Neural progenitor cell (in vitro differentiated cells): Measurements from ENCODE around the gene FUT3. TPM values are rescaled to one million over a fixed set of nuclear protein-coding genes. Genes with fewer than 3 reads are reported as not detected.

Experiments used
- DNase-seq: peaks from one replicate; pipeline ENCODE4 v3.0.0-alpha.2; 2016; ENCODE audit warnings: low spot score
- H2AFZ ChIP-seq: fragments of 200-600 bp; sonication (generic); replicated peaks from 2 replicates; pipeline ENCODE4 v1.6.1; 2016; ENCODE audit warnings: antibody characterized with exemption
- H3F3A ChIP-seq: fragments of 200-600 bp; sonication (generic); 2 replicates; pipeline ENCODE4 v1.6.1; 2016; ENCODE audit warnings: antibody characterized with exemption, low read depth
- H3K27ac ChIP-seq: fragments of 200-600 bp; sonication (generic); 2 replicates; pipeline ENCODE4 v1.5.1; 2016; ENCODE audit warnings: mild to moderate bottlenecking
- H3K27me3 ChIP-seq: fragments of 200-600 bp; sonication (generic); 2 replicates; pipeline ENCODE4 v1.6.1; 2016; ENCODE audit warnings: mild to moderate bottlenecking, moderate library complexity
- H3K36me3 ChIP-seq: fragments of 200-600 bp; sonication (generic); 2 replicates; pipeline ENCODE4 v1.5.1; 2016
- H3K4me1 ChIP-seq: fragments of 200-600 bp; sonication (generic); 2 replicates; pipeline ENCODE4 v1.6.1; 2016; ENCODE audit warnings: mixed run types
- H3K4me2 ChIP-seq: fragments of 200-600 bp; sonication (generic); 2 replicates; pipeline ENCODE4 v1.6.1; 2016
- H3K4me3 ChIP-seq: fragments of 200-600 bp; sonication (generic); 2 replicates; pipeline ENCODE4 v1.5.1; 2016
- H3K79me2 ChIP-seq: fragments of 200-600 bp; sonication (generic); 2 replicates; pipeline ENCODE4 v1.6.1; 2016; ENCODE audit warnings: low read depth
- H3K9ac ChIP-seq: fragments of 200-600 bp; sonication (generic); 2 replicates; pipeline ENCODE4 v1.6.1; 2016
- H3K9me3 ChIP-seq: fragments of 200-600 bp; sonication (generic); 2 replicates; pipeline ENCODE4 v1.5.1; 2016; ENCODE audit warnings: low read depth
- H4K20me1 ChIP-seq: fragments of 200-600 bp; sonication (generic); 2 replicates; pipeline ENCODE4 v1.6.1; 2016; ENCODE audit warnings: low read depth
- H3K27ac Mint-ChIP-seq: 3 replicates; pipeline ENCODE4 v1.8.0; 2021; ENCODE audit warnings: mixed read lengths
- H3K27me3 Mint-ChIP-seq: 2 replicates; pipeline ENCODE4 v1.8.0; 2022; ENCODE audit warnings: low read depth, mild to moderate bottlenecking, inconsistent platforms, moderate library complexity, mixed read lengths; ENCODE audit not compliant: insufficient read depth
- H3K36me3 Mint-ChIP-seq: 3 replicates; pipeline ENCODE4 v1.8.0; 2021; ENCODE audit warnings: mixed read lengths
- H3K4me1 Mint-ChIP-seq: 3 replicates; pipeline ENCODE4 v1.8.0; 2021; ENCODE audit warnings: mixed read lengths
- H3K4me3 Mint-ChIP-seq: 3 replicates; pipeline ENCODE4 v1.8.0; 2021; ENCODE audit warnings: mild to moderate bottlenecking, moderate library complexity, mixed read lengths
- H3K9me3 Mint-ChIP-seq: 3 replicates; pipeline ENCODE4 v1.8.0; 2020; ENCODE audit warnings: mixed read lengths
- CTCF ChIP-seq: fragments of 200-600 bp; sonication (generic); IDR thresholded peaks from 2 replicates; pipeline ENCODE4 v1.5.1; 2017; ENCODE audit warnings: antibody characterized with exemption, mild to moderate bottlenecking
- EZH2 ChIP-seq: fragments of 200-600 bp; sonication (generic); IDR thresholded peaks from 2 replicates; pipeline ENCODE4 v1.6.1; 2017; ENCODE audit warnings: antibody characterized with exemption, mild to moderate bottlenecking, moderate library complexity
- EZH2phosphoT487 ChIP-seq: fragments of 200-600 bp; sonication (generic); IDR thresholded peaks from 2 replicates; pipeline ENCODE4 v1.6.1; 2017; ENCODE audit warnings: antibody characterized with exemption
- total RNA-seq: library from RNA; depleted of rRNA; stranded (reverse); fragments of >200 nt; gene quantifications from 2 replicates; pipeline ENCODE4 v1.2.3, GENCODE V29; 2015; ENCODE audit warnings: low replicate concordance

Gene FUT3
- total RNA-seq, 1 donor from 2014 or later: not detected

- Mint-ChIP-seq H3K27me3 (peaks cover 12% of the 10 kb centered on the region), H3K4me3 (no peak overlapping the region), H3K4me1 (peaks cover 20% of the 10 kb centered on the region), H3K9me3 (no peaks in the 10 kb centered on the region), H3K27ac (no peak overlapping the region), H3K36me3 (no peaks in the 10 kb centered on the region)
- no peak for DNase-seq
- Histone ChIP-seq H2AFZ (no peak overlapping the region), H3K9ac (no peak overlapping the region), H4K20me1 (no peaks in the 10 kb centered on the region), H3K9me3 (no peaks in the 10 kb centered on the region), H3K36me3 (no peaks in the 10 kb centered on the region), H3K27ac (no peak overlapping the region), H3K27me3 (peaks cover 20% of the 10 kb centered on the region), H3K4me2 (no peak overlapping the region), H3F3A (peaks cover 19% of the 10 kb centered on the region), H3K4me1 (peaks cover 10% of the 10 kb centered on the region), H3K79me2 (no peaks in the 10 kb centered on the region), H3K4me3 (no peak overlapping the region)
- TF ChIP-seq CTCF: no peak
- no peak for TF ChIP-seq EZH2phosphoT487
- no peak for TF ChIP-seq EZH2
Measured at GRCh38 chr19:5808120-5808816, 43.0 kb downstream of the FUT3 start.

GRCh38 chr19:5806905-5807304 lies 44.3 kb downstream of the FUT3 start:
- peaks cover 29% of the 10 kb centered on the region for H3K4me1 Mint-ChIP-seq
- Histone ChIP-seq H3K9me3 (no peaks in the 10 kb centered on the region), H3F3A (peaks cover 23% of the 10 kb centered on the region), H4K20me1 (no peaks in the 10 kb centered on the region), H3K27me3 (peaks cover 34% of the 10 kb centered on the region), H3K79me2 (no peaks in the 10 kb centered on the region), H3K27ac (no peak overlapping the region), H2AFZ (no peak overlapping the region), H3K4me3 (no peak overlapping the region), H3K9ac (no peak overlapping the region), H3K36me3 (no peaks in the 10 kb centered on the region), H3K4me2 (no peak overlapping the region), H3K4me1 (peaks cover 10% of the 10 kb centered on the region)
- H3K27ac Mint-ChIP-seq: no peak overlapping the region
- H3K36me3 Mint-ChIP-seq: no peaks in the 10 kb centered on the region
- no peaks in the 10 kb centered on the region for H3K9me3 Mint-ChIP-seq
- TF ChIP-seq EZH2: no peak
- peaks cover 13% of the 10 kb centered on the region for H3K27me3 Mint-ChIP-seq
- peak overlapping the region; percentile 46 for H3K4me3 Mint-ChIP-seq
- DNase-seq: no peak

DNA sequence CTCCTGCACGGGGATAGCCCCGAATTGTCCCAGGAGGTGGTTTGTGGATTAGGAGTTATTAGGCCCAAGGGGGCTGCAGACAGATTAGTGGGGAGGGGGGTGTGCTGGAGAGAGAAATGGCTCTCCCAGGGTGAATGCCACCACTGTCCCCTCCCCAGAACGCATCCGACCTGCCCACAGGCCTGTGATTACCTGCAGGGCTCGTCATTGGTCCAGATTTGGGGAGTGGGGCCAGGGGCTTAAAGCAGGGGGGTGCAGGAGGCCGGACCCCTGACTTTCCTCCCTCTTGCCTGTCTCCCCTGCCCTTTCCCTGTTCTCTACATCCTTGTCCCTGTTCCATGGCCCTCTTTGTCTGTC lies 45.1 kb downstream of the FUT3 start:
- Histone ChIP-seq H2AFZ (peak overlapping the region; percentile 41), H3F3A (peaks cover 28% of the 10 kb centered on the region), H3K27me3 (peaks cover 39% of the 10 kb centered on the region), H4K20me1 (no peaks in the 10 kb centered on the region), H3K36me3 (no peaks in the 10 kb centered on the region), H3K27ac (no peak overlapping the region), H3K9ac (no peak overlapping the region), H3K79me2 (no peaks in the 10 kb centered on the region), H3K9me3 (no peaks in the 10 kb centered on the region), H3K4me2 (peak overlapping the region; percentile 75), H3K4me1 (peaks cover 10% of the 10 kb centered on the region), H3K4me3 (peak overlapping the region; percentile 49)
- Mint-ChIP-seq H3K27ac (no peak overlapping the region), H3K36me3 (no peaks in the 10 kb centered on the region), H3K4me3 (peak overlapping the region; percentile 79), H3K27me3 (peaks cover 15% of the 10 kb centered on the region), H3K4me1 (peaks cover 32% of the 10 kb centered on the region), H3K9me3 (no peaks in the 10 kb centered on the region)
- no peak for DNase-seq
- TF ChIP-seq EZH2 (no peak), CTCF (no peak), EZH2phosphoT487 (no peak)

DNA sequence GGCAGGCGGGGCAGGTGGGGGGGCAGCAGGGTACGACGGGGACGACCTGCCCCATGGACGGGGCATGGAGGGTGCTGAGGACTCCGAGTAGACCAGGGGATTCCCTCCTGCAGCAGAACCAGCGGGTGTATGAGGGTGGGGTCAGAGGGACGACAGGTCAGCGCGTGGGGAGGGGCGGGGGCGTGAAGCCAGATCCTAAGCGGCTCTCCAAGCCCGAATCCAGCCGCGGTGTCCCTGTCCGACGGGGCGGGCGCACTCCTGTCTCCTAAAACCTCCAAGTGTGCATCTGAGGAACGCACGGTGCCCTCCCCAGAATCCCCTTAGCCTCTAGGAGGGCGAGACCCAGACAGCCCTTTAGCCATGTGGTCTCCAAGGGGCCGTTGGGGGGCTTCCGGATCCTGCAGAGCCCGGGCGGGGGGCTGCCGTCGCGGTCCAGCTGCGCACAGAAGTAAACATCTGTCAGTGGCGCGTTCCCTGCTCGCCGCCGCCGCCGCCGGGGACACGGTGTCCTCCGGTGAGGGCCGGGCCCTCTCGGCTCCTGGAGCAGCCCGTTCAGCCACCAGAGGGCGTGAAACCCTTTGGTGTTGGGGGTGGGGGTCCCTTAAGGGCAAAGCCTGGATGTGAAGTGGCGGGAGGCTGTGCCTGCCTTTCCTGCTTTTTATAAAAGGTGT lies 45.7 kb downstream of the FUT3 start:
- Histone ChIP-seq H3K27ac (no peak overlapping the region), H3K27me3 (peaks cover 39% of the 10 kb centered on the region), H3K4me2 (peak overlapping the region; percentile 75), H4K20me1 (no peaks in the 10 kb centered on the region), H2AFZ (peak overlapping the region; percentile 41), H3K36me3 (no peaks in the 10 kb centered on the region), H3K9me3 (no peaks in the 10 kb centered on the region), H3K9ac (no peak overlapping the region), H3K4me3 (peak overlapping the region; percentile 49), H3K79me2 (no peaks in the 10 kb centered on the region), H3K4me1 (peaks cover 10% of the 10 kb centered on the region), H3F3A (peaks cover 28% of the 10 kb centered on the region)
- Mint-ChIP-seq H3K36me3 (no peaks in the 10 kb centered on the region), H3K9me3 (no peaks in the 10 kb centered on the region), H3K4me1 (peaks cover 34% of the 10 kb centered on the region), H3K27ac (no peak overlapping the region), H3K4me3 (peak overlapping the region; percentile 79), H3K27me3 (peaks cover 20% of the 10 kb centered on the region)
- TF ChIP-seq EZH2: peak; percentile 41
- peak; percentile 45 for TF ChIP-seq EZH2phosphoT487
- peak; percentile 87 for TF ChIP-seq CTCF
- peak; percentile 97 for DNase-seq
